ENCODE results near the gene ZNF41. TPM values are rescaled to one million over a fixed set of nuclear protein-coding genes. Genes with fewer than 3 reads are reported as not detected.

ZNF41 gene
- polyA plus RNA-seq, 1 of the 3 experiments (the other 2 are of a cell fraction): 2.7 TPM

DNA sequence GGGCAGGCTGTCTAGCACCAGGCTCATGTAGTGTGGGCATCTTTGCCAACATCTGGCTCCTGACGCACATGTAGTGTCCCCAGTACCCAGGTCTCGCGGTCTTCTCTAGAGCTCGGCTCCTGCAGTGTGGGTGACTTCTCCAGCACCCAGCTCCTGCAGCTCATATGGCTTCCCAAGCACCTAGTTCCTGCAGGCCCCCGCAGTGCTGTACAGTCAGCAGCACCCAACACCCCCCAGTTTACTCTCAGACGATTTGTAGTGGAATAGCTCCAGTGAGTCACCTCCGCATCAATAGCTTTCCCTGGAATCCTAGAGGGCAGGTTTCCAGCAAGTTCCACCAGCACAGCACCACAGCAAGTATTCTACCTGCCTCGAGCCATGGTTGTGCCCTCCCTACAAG, 30.9 kb downstream of the ZNF41 start:
- Histone ChIP-seq H3K4me3 (ENCODE audit: low read depth in 2 of 2, low read length in 1 of 2) (no peak overlapping the region), H3K4me2 (no peak overlapping the region), H3K9me3 (no peaks in the 10 kb centered on the region), H3K27me3 (ENCODE audit: insufficient read depth) (no peaks in the 10 kb centered on the region), H3K4me1 (ENCODE audit: control insufficient read depth in 1 of 2, insufficient read depth in 2 of 2, low read depth in 1 of 2, low read length in 1 of 2) (no peaks in the 10 kb centered on the region), H3K9ac (no peak overlapping the region), H3K79me2 (ENCODE audit: insufficient read depth) (no peaks in the 10 kb centered on the region), H4K20me1 (ENCODE audit: insufficient read depth) (no peaks in the 10 kb centered on the region), H3K9me2 (no peaks in the 10 kb centered on the region), H3K36me3 (replicated peaks in 1 of 2; ENCODE audit: control insufficient read depth in 1 of 2, insufficient read depth in 2 of 2, low read length in 1 of 2) (peaks cover 17 to 29% of the 10 kb centered on the region in 2 experiments), H2AFZ (ENCODE audit: low read depth) (no peak overlapping the region), H3F3A (replicated peaks; ENCODE audit: insufficient read depth) (no peaks in the 10 kb centered on the region), H3K27ac (ENCODE audit: low read depth in 2 of 2, low read length in 1 of 2) (no peak overlapping the region)
- 47% methylated on average over 7 of the region's 8 CpGs for WGBS (ENCODE audit: low lambda C conversion rate)
- TF ChIP-seq PBX3 (IDR thresholded peaks at IDR 0.05): no peak
- TF ChIP-seq, protein P1, sequence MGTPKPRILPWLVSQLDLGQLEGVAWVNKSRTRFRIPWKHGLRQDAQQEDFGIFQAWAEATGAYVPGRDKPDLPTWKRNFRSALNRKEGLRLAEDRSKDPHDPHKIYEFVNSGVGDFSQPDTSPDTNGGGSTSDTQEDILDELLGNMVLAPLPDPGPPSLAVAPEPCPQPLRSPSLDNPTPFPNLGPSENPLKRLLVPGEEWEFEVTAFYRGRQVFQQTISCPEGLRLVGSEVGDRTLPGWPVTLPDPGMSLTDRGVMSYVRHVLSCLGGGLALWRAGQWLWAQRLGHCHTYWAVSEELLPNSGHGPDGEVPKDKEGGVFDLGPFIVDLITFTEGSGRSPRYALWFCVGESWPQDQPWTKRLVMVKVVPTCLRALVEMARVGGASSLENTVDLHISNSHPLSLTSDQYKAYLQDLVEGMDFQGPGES (IDR thresholded peaks at IDR 0.05; ENCODE audit: low read depth, low read length): no peak
- no peak for TF ChIP-seq USF1 (IDR thresholded peaks at IDR 0.05; ENCODE audit: borderline replicate concordance, low read depth)
- no peak for TF ChIP-seq TEAD4 (IDR thresholded peaks at IDR 0.05; ENCODE audit: borderline replicate concordance, insufficient read depth)
- no peak for TF ChIP-seq ELF1 (IDR thresholded peaks at IDR 0.05)
- CTCF ChIA-PET: no interaction called here
- POLR2A ChIA-PET: interaction anchor here (0.7 kb wide), 1 partner anchor 13 kb away, joined by 4 read pairs; no protein-coding TSS in a partner anchor
- DNase-seq: no peak

- no peak overlapping the region for H3K4me3 ChIP-seq (ENCODE audit: low read depth in 2 of 2, low read length in 1 of 2)
- ChIA-PET POLR2A (no interaction called here), CTCF (no interaction called here)
- H2AFZ ChIP-seq (ENCODE audit: low read depth): no peak overlapping the region
- H3K27me3 ChIP-seq (ENCODE audit: insufficient read depth): no peaks in the 10 kb centered on the region
- no peak overlapping the region for H3K27ac ChIP-seq (ENCODE audit: low read depth in 2 of 2, low read length in 1 of 2)
- 61% methylated on average over 6 of the region's 6 CpGs for WGBS (ENCODE audit: low lambda C conversion rate)
- peaks cover 10 to 21% of the 10 kb centered on the region in 2 experiments for H3K36me3 ChIP-seq (replicated peaks in 1 of 2; ENCODE audit: control insufficient read depth in 1 of 2, insufficient read depth in 2 of 2, low read length in 1 of 2)
- H3K4me2 ChIP-seq: no peak overlapping the region
- DNase-seq: no peak
- H3K9me3 ChIP-seq: no peaks in the 10 kb centered on the region
- TF ChIP-seq GATA2 (CRISPR knock-in tag; IDR thresholded peaks at IDR 0.05) (no peak), POLR2AphosphoS5 (IDR thresholded peaks at IDR 0.05; ENCODE audit: low read depth, low read length) (no peak), EP300 (IDR thresholded peaks at IDR 0.05; ENCODE audit: borderline replicate concordance in 1 of 2, low read depth in 1 of 2, low read length in 1 of 2) (no peak), FOXM1 (IDR thresholded peaks at IDR 0.05; ENCODE audit: low read depth) (no peak), ZBTB33 (IDR thresholded peaks at IDR 0.05; ENCODE audit: borderline replicate concordance, low read depth) (no peak), EZH2phosphoT487 (IDR thresholded peaks at IDR 0.05; ENCODE audit: borderline replicate concordance, low read depth) (no peak), USF2 (IDR thresholded peaks at IDR 0.05; ENCODE audit: borderline replicate concordance, low read depth, low read length) (no peak), ELF1 (IDR thresholded peaks at IDR 0.05) (no peak)
- TF ChIP-seq, protein P2, sequence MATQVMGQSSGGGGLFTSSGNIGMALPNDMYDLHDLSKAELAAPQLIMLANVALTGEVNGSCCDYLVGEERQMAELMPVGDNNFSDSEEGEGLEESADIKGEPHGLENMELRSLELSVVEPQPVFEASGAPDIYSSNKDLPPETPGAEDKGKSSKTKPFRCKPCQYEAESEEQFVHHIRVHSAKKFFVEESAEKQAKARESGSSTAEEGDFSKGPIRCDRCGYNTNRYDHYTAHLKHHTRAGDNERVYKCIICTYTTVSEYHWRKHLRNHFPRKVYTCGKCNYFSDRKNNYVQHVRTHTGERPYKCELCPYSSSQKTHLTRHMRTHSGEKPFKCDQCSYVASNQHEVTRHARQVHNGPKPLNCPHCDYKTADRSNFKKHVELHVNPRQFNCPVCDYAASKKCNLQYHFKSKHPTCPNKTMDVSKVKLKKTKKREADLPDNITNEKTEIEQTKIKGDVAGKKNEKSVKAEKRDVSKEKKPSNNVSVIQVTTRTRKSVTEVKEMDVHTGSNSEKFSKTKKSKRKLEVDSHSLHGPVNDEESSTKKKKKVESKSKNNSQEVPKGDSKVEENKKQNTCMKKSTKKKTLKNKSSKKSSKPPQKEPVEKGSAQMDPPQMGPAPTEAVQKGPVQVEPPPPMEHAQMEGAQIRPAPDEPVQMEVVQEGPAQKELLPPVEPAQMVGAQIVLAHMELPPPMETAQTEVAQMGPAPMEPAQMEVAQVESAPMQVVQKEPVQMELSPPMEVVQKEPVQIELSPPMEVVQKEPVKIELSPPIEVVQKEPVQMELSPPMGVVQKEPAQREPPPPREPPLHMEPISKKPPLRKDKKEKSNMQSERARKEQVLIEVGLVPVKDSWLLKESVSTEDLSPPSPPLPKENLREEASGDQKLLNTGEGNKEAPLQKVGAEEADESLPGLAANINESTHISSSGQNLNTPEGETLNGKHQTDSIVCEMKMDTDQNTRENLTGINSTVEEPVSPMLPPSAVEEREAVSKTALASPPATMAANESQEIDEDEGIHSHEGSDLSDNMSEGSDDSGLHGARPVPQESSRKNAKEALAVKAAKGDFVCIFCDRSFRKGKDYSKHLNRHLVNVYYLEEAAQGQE (IDR thresholded peaks at IDR 0.05; ENCODE audit: low read depth, low read length): no peak
- TF ChIP-seq, protein P1 (IDR thresholded peaks at IDR 0.05; ENCODE audit: low read depth, low read length): no peak
- no peak overlapping the region for H3K9ac ChIP-seq
- H4K20me1 ChIP-seq (ENCODE audit: insufficient read depth): no peaks in the 10 kb centered on the region
- H3K79me2 ChIP-seq (ENCODE audit: insufficient read depth): no peaks in the 10 kb centered on the region
- no peaks in the 10 kb centered on the region for H3F3A ChIP-seq (replicated peaks; ENCODE audit: insufficient read depth)
- H3K9me2 ChIP-seq: no peaks in the 10 kb centered on the region
- H3K4me1 ChIP-seq (ENCODE audit: control insufficient read depth in 1 of 2, insufficient read depth in 2 of 2, low read depth in 1 of 2, low read length in 1 of 2): no peaks in the 10 kb centered on the region
Observed at GRCh38 chrX:47448165-47448806, 34.7 kb downstream of the ZNF41 start.
